RWPE2 (cell line): ENCODE measurements around the gene DDX27.
"Not testable (repeated sequence)": the region's sequence is repeated elsewhere in the genome, so short reads cannot be mapped to it uniquely, and the experiment has no call there.

ENCODE experiments used
- ATAC-seq: fragments of 200-7000 bp; cut with Tn5 transposase; 3 replicates; pipeline ENCODE4 v1.9.1; 2021; ENCODE audit warnings: low read depth
- DNase-seq: peaks from one replicate; pipeline ENCODE4 v3.0.0-alpha.2; 2020; ENCODE audit warnings: low spot score
- H3K27ac ChIP-seq: fragments of 450-650 bp; 2 replicates; pipeline ENCODE4 v1.5.1; 2017; ENCODE audit warnings: mild to moderate bottlenecking; ENCODE audit not compliant: poor library complexity, severe bottlenecking
- H3K27me3 ChIP-seq: fragments of 250-450 bp; sonication (Bioruptor Pico); 2 replicates; pipeline ENCODE4 v1.5.1; 2021; ENCODE audit warnings: mild to moderate bottlenecking, moderate library complexity; ENCODE audit not compliant: insufficient read depth, poor library complexity, severe bottlenecking
- H3K36me3 ChIP-seq: fragments of 250-450 bp; sonication (Bioruptor Pico); 2 replicates; pipeline ENCODE4 v1.5.1; 2020; ENCODE audit warnings: low read depth, mild to moderate bottlenecking, moderate library complexity
- H3K4me1 ChIP-seq: fragments of 250-450 bp; sonication (Bioruptor Pico); 2 replicates; pipeline ENCODE4 v1.5.1; 2021; ENCODE audit warnings: mild to moderate bottlenecking, moderate library complexity; ENCODE audit not compliant: insufficient read depth, poor library complexity, severe bottlenecking
- H3K4me3 ChIP-seq: fragments of 250-450 bp; sonication (Bioruptor Pico); 2 replicates; pipeline ENCODE4 v1.5.1; 2021; ENCODE audit warnings: mild to moderate bottlenecking, moderate library complexity; ENCODE audit not compliant: severe bottlenecking
- H3K9me3 ChIP-seq: fragments of 250-450 bp; sonication (Bioruptor Pico); 2 replicates; pipeline ENCODE4 v1.5.1; 2021; ENCODE audit warnings: mild to moderate bottlenecking, moderate library complexity; ENCODE audit not compliant: severe bottlenecking
- TF ChIP-seq, protein P1 (sequence below): fragments of 450-650 bp; IDR thresholded peaks from one replicate; pipeline ENCODE4 v1.5.1; 2017; ENCODE audit warnings: mild to moderate bottlenecking, moderate library complexity; ENCODE audit not compliant: poor library complexity, severe bottlenecking

Gene DDX27

DNA sequence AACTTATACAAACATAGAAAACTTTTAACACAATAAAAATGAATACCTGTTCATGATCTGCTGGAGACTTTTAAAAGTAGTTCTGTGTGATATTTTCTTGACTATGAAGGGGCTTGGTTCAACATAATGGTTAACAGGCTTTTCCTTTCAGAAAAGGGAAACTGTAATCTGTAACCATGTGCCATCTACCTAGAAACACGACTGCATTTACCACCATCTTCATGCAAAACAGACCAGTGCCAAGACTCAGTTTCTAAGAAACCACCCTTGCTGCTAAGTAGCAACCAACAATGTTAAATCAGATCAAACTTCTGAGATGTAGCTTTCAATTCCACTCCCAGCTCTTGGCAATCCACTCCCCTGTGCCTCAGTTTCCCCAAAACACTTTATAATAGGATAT is 46.8 kb upstream of the DDX27 start:
- ATAC-seq: no peak
- H3K27ac ChIP-seq: no peak overlapping the region
- TF ChIP-seq, protein P1, sequence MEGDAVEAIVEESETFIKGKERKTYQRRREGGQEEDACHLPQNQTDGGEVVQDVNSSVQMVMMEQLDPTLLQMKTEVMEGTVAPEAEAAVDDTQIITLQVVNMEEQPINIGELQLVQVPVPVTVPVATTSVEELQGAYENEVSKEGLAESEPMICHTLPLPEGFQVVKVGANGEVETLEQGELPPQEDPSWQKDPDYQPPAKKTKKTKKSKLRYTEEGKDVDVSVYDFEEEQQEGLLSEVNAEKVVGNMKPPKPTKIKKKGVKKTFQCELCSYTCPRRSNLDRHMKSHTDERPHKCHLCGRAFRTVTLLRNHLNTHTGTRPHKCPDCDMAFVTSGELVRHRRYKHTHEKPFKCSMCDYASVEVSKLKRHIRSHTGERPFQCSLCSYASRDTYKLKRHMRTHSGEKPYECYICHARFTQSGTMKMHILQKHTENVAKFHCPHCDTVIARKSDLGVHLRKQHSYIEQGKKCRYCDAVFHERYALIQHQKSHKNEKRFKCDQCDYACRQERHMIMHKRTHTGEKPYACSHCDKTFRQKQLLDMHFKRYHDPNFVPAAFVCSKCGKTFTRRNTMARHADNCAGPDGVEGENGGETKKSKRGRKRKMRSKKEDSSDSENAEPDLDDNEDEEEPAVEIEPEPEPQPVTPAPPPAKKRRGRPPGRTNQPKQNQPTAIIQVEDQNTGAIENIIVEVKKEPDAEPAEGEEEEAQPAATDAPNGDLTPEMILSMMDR: no peak

DNA sequence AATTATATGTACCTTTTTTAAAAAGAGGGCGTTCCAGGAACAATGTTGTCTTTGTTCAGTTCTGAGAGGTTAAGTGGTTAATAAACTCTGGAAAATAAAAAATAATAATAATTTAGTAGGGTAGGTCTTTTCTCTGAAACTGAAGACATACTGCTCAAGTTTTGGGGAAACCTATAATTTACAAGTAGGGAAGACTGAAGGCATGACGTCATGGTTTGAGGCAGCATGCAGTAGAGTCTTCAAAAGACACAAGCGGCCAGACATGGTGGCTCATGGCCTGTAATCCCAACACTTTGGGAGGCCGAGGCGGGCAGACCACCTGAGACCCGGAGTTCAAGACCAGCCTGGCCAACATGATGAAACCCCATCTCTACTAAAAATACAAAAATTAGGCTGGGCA is 45.0 kb upstream of the DDX27 start:
- H3K27me3 ChIP-seq: no peaks in the 10 kb centered on the region
- no peak for DNase-seq
- TF ChIP-seq, protein P1: no peak
- peaks cover 66% of the 10 kb centered on the region for H3K36me3 ChIP-seq
- H3K9me3 ChIP-seq: no peaks in the 10 kb centered on the region
- H3K27ac ChIP-seq: no peak overlapping the region
- no peak for ATAC-seq
- H3K4me1 ChIP-seq: peaks cover under 1% of the 10 kb centered on the region
- no peak overlapping the region for H3K4me3 ChIP-seq

More for the DNA sequence above, 46.8 kb upstream of the DDX27 start:
- Histone ChIP-seq H3K36me3 (peaks cover 54% of the 10 kb centered on the region), H3K4me3 (no peak overlapping the region), H3K27me3 (no peaks in the 10 kb centered on the region), H3K4me1 (no peaks in the 10 kb centered on the region), H3K9me3 (no peaks in the 10 kb centered on the region)
- no peak for DNase-seq

DNA sequence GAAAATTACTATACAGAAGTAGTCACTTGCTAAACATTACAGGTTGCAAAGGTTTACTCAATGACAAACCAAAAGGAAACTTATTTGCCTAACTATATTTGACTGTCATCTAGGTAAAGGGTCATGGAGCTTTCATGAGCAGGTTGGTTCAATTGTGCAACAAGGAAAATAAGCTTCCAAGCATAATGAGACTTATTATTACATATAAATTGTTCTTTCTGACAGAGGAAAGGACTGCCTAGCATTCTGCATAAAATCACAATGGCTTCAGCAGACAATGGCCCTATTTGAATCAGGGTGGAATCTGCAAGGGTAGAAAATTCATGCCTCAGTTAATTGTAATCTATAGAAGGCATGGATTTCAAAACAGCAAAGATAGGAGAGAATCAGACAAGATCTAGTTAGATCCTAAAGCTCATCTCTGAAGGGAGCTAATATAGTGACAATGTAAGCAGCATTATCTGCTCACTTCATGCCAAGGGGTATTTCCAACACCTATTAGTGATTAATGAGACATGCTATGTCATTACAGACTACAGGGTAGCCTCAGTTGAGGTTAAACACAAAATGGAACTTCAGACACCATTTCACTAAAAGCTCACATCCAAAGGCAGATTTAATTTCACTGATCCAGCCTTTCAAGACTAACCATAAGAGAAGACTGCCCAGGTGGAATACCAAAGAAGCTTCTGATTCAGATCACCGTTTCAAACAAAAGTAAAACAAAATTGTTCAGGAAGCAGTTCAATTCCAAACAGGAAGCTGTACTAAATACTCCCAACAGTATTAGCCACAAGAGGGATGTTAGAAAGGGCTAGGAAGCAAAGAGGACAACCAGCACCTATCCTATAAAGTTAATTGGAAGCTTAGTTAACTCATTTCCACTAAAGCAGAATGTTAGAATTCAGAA is 39.6 kb upstream of the DDX27 start:
- Histone ChIP-seq H3K4me3 (no peak overlapping the region), H3K9me3 (no peaks in the 10 kb centered on the region), H3K4me1 (peaks cover 20% of the 10 kb centered on the region), H3K27me3 (no peaks in the 10 kb centered on the region), H3K27ac (peak overlapping the region; percentile 2), H3K36me3 (peaks cover 28% of the 10 kb centered on the region)
- ATAC-seq (peak; percentile 48), DNase-seq (no peak)
- TF ChIP-seq, protein P1: no peak

DNA sequence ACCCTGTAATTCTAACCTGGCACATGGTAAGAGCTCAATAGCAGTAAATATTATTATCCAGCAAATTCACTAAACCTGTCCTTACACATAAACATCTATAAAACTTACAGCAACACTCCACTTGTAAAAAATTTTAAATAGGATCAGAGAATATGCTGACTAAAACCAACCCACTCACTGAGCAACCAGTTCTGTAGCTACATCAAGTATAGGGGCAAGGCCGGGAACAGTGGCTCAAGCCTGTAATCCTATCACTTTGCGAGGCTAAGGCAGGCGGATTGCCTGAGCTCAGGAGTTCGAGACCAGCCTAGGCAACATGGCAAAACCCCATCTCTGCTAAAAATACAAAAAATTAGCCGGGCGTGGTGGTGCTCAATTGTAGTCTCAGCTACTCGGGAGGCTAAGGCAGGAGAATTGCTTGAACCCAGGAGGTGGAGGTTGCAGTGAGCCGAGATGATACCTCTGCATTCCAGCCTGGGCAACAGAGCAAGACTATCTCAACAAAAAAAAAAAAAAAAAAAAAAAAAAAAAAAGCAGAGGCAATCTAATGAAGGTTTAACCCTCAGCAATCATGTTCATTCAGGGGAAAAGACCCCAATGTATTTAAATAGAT is 37.8 kb upstream of the DDX27 start:
- Histone ChIP-seq H3K4me1 (peaks cover 34% of the 10 kb centered on the region), H3K27ac (no peak overlapping the region), H3K4me3 (no peak overlapping the region), H3K27me3 (no peaks in the 10 kb centered on the region), H3K9me3 (no peaks in the 10 kb centered on the region), H3K36me3 (peaks cover 35% of the 10 kb centered on the region)
- DNase-seq: no peak
- no peak for ATAC-seq
- TF ChIP-seq, protein P1: no peak

DNA sequence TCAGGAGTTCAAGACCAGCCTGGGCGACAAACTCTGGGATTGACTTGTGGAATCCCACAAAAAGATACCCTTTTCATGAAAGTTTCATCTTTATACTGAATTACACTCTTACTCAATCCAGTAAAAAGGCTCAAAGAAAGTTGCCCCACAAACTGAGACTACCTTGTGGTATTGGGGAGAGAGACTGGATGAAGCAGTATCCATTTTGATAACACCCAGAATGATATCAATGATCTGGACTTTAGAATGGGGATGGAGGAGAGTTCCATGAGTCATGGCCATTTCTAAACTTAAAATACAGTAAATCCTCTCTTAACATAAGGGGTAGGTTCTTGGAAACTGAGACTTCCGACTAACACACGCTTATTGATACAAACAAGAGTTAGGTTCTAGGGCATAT is 35.8 kb upstream of the DDX27 start:
- Histone ChIP-seq H3K27me3 (no peaks in the 10 kb centered on the region), H3K36me3 (peaks cover 18% of the 10 kb centered on the region), H3K9me3 (no peaks in the 10 kb centered on the region), H3K27ac (no peak overlapping the region), H3K4me3 (no peak overlapping the region), H3K4me1 (peaks cover 34% of the 10 kb centered on the region)
- no peak for DNase-seq
- TF ChIP-seq, protein P1: no peak
- no peak for ATAC-seq

DNA sequence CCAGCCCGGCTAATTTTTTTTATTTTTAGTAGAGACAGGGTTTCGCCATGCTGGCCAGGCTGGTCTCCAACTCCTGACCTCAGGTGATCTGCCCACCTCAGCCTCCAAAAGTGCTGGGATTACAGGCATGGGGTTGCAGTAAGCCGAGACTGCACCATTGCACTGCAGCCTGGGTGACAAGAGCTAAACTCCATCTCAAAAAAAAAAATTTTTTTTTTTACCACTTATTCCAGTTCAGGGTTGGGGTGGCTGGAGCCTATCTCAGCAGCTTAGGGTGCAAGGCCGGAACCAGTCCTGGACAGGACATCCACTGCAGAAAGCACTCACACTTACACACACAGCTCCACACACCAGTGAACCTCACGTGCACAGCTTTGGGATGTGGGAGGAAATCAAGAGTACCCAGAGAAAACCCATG is 35.1 kb upstream of the DDX27 start:
- H3K36me3 ChIP-seq: peaks cover 17% of the 10 kb centered on the region
- not testable (repeated sequence) for H3K27me3 ChIP-seq, H3K9me3 ChIP-seq, ATAC-seq, H3K4me3 ChIP-seq, H3K27ac ChIP-seq, DNase-seq
- H3K4me1 ChIP-seq: peaks cover 37% of the 10 kb centered on the region
